Vagina (tissue), 2 donors: Measurements from ENCODE around the gene SLC25A24. TPM values are rescaled to one million over a fixed set of nuclear protein-coding genes. Genes with fewer than 3 reads are reported as not detected.
A peak's percentile ranks its signal among the peaks of the same experiment; 100 is the strongest.

Source experiments
- DNase-seq, 2 donors: peaks; one replicate each; pipeline ENCODE4 v3.0.0-alpha.2; 2017; ENCODE audit errors: extremely low spot score in 2 of 2
- H3K27ac ChIP-seq: fragments of 200-600 bp; sonication (generic); one replicate; pipeline ENCODE4 v1.5.1; 2019
- H3K27me3 ChIP-seq: fragments of 200-600 bp; sonication (generic); one replicate; pipeline ENCODE4 v1.5.1; 2019
- H3K36me3 ChIP-seq, 2 donors: fragments of 200-600 bp; sonication (generic); one replicate each; pipeline ENCODE4 v1.5.1; 2017 to 2019
- H3K4me1 ChIP-seq: fragments of 200-600 bp; sonication (generic); one replicate; pipeline ENCODE4 v1.5.1; 2019
- H3K4me3 ChIP-seq, 2 donors: fragments of 200-600 bp; sonication (generic); 1 replicate in 1 of 2; 2 replicates in 1 of 2; pipeline ENCODE4 v1.5.1; 2016 to 2019
- H3K9me3 ChIP-seq: fragments of 200-600 bp; sonication (generic); one replicate; pipeline ENCODE4 v1.5.1; 2019
- POLR2A ChIP-seq, 2 donors: fragments of 450-650 bp; IDR thresholded peaks; one replicate each; pipeline ENCODE4 v1.6.1; 2017; ENCODE audit warnings: antibody characterized with exemption in 2 of 2, mild to moderate bottlenecking in 2 of 2, moderate library complexity in 2 of 2
- POLR2AphosphoS5 ChIP-seq, 2 donors: sonication (generic); formaldehyde crosslinking; IDR thresholded peaks; one replicate each; pipeline ENCODE4 v1.9.0; 2017; ENCODE audit warnings: antibody characterized with exemption in 2 of 2, mild to moderate bottlenecking in 2 of 2, low read depth in 1 of 2; ENCODE audit not compliant: insufficient read depth in 1 of 2
- intact Hi-C: fragments of 100-400 bp; cut with DNase I; formaldehyde crosslinking; loops from one replicate; pipeline ENCODE4 v1.15.1; 2023
- total RNA-seq: library from RNA; depleted of rRNA; stranded (reverse); fragments of >200 nt; gene quantifications from one replicate; pipeline ENCODE4 v1.2.3, GENCODE V29; 2016
- TF ChIP-seq, protein P1 (sequence below), 3 experiments: fragments of 450-650 bp in 2 of 3; fragments of 200-600 bp in 1 of 3; sonication (generic) in 1 of 3; IDR thresholded peaks; one replicate each; pipeline ENCODE4 v1.5.1; 2017 to 2019; ENCODE audit warnings: antibody characterized with exemption in 3 of 3, mild to moderate bottlenecking in 2 of 3, moderate library complexity in 2 of 3

SLC25A24 gene
- total RNA-seq, 1 donor from 2014 or later: 30.7 TPM

DNA sequence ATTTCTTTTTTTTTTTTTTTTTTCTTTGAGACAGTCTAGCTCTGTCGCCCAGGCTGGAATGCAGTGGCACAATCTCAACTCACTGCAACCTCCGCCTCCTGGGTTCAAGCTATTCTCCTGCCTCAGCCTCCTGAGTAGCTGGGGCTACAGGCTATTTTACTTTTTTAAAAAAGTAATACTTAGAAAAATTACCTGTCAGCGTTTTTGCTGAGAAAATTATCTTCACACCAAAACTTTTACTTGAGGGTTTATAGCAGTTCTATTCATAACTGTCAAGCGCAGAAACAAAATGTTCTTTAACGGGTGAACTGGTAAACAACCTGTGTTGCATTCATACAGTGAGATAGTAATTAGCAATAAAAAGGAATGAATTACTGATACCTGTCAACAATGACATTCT lies 1.5 kb upstream of the SLC25A24 start:
- no peak for DNase-seq
- no peak overlapping the region for H3K27ac ChIP-seq
- intact Hi-C loops: no loop called here
- TF ChIP-seq POLR2A (IDR thresholded peaks at IDR 0.05) (no peak), POLR2AphosphoS5 (IDR thresholded peaks at IDR 0.05; ENCODE audit: insufficient read depth in 1 of 2, low read depth in 1 of 2) (no peak)
- TF ChIP-seq, protein P1, sequence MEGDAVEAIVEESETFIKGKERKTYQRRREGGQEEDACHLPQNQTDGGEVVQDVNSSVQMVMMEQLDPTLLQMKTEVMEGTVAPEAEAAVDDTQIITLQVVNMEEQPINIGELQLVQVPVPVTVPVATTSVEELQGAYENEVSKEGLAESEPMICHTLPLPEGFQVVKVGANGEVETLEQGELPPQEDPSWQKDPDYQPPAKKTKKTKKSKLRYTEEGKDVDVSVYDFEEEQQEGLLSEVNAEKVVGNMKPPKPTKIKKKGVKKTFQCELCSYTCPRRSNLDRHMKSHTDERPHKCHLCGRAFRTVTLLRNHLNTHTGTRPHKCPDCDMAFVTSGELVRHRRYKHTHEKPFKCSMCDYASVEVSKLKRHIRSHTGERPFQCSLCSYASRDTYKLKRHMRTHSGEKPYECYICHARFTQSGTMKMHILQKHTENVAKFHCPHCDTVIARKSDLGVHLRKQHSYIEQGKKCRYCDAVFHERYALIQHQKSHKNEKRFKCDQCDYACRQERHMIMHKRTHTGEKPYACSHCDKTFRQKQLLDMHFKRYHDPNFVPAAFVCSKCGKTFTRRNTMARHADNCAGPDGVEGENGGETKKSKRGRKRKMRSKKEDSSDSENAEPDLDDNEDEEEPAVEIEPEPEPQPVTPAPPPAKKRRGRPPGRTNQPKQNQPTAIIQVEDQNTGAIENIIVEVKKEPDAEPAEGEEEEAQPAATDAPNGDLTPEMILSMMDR (IDR thresholded peaks at IDR 0.05): no peak
- no peaks in the 10 kb centered on the region for H3K36me3 ChIP-seq
- no peaks in the 10 kb centered on the region for H3K9me3 ChIP-seq
- H3K4me1 ChIP-seq: peaks cover 19% of the 10 kb centered on the region
- no peak overlapping the region for H3K4me3 ChIP-seq
- no peaks in the 10 kb centered on the region for H3K27me3 ChIP-seq

DNA sequence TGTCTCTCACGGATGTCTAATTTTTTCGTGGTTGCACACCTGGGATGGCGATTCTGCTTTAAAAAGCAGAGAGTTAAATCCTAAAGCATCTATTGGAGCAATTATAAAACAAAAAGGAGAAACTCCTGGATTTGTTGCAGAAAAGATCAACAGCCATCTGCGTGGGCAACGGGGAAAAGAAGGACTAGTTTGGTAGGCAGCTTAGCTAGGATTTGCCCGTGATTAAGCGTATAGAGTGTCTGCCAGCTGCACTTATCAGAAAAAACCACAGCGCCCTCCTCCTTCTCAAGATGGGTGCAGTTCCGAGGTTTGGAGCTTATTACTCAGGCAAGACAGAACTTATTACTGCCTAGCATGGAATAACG lies 526 bp upstream of the SLC25A24 start:
- DNase-seq: no peak
- peaks cover 0 to 1% of the 10 kb centered on the region in 2 donors for H3K36me3 ChIP-seq

DNA sequence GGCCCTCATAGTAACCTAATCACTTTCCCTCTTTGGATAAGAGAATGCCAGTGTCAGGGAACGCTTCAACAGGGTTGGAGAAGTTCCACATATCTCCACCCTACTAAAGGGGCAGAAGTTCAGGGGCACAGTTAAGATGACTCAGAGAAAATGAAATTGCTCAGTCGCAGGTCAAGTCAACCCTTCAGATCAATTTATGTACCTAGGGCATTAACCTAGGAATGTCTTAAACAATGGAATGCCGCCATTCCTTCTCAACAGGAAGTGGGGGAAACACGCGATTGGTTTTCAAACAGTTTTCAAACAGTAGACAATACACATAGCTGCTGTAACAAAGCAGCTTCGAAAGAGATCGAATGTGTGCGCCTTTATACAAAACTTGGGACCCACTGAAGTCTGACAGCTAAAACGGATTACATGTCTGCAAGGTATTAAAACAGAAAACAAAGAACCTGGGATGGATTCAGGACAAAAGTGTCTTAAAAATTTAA lies 897 bp downstream of the SLC25A24 start:
- no peaks in the 10 kb centered on the region for H3K27me3 ChIP-seq
- TF ChIP-seq, protein P1 (IDR thresholded peaks at IDR 0.05): no peak
- no peak for TF ChIP-seq POLR2A (IDR thresholded peaks at IDR 0.05)
- TF ChIP-seq POLR2AphosphoS5 (IDR thresholded peaks at IDR 0.05; ENCODE audit: insufficient read depth in 1 of 2, low read depth in 1 of 2): no peak
- no peak for DNase-seq
- peak overlapping the region; percentile 97 for H3K27ac ChIP-seq
- peaks cover 0 to 16% of the 10 kb centered on the region in 2 donors for H3K36me3 ChIP-seq
- peaks cover 19% of the 10 kb centered on the region for H3K4me1 ChIP-seq
- H3K4me3 ChIP-seq: peak overlapping the region; percentile 84 to 93
- intact Hi-C loops: no loop called here
- H3K9me3 ChIP-seq: no peaks in the 10 kb centered on the region

More for the DNA sequence above, 526 bp upstream of the SLC25A24 start:
- H3K27me3 ChIP-seq: no peaks in the 10 kb centered on the region
- peaks cover 19% of the 10 kb centered on the region for H3K4me1 ChIP-seq
- H3K27ac ChIP-seq: peak overlapping the region; percentile 97
- intact Hi-C loops: no loop called here
- TF ChIP-seq, protein P1 (IDR thresholded peaks at IDR 0.05): no peak
- TF ChIP-seq POLR2A (IDR thresholded peaks at IDR 0.05) (no peak), POLR2AphosphoS5 (IDR thresholded peaks at IDR 0.05; ENCODE audit: insufficient read depth in 1 of 2, low read depth in 1 of 2) (no peak)
- peak overlapping the region; percentile 84 to 93 for H3K4me3 ChIP-seq
- no peaks in the 10 kb centered on the region for H3K9me3 ChIP-seq

DNA sequence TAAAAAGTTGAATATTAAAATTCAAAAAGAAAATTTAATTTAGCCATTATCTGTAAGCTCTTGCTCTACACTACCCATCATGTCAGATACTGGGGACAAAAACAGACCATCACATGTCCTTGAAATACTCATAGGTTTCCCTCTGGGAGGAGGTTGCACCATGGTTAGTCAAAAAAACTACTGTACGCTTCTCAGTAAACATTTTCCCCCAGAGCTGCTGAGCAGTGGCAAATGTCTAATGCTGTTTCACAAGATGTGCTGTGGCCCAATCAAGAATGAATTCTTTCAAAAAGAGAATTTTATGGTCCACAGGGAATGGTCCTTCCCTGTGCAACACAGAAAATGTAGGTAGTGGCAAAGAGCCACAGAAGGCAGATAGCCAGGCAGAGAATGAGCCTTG lies 6.1 kb downstream of the SLC25A24 start:
- TF ChIP-seq POLR2AphosphoS5 (IDR thresholded peaks at IDR 0.05; ENCODE audit: insufficient read depth in 1 of 2, low read depth in 1 of 2) (no peak), POLR2A (IDR thresholded peaks at IDR 0.05) (no peak)
- TF ChIP-seq, protein P1 (IDR thresholded peaks at IDR 0.05): no peak
- H3K27ac ChIP-seq: no peak overlapping the region

DNA sequence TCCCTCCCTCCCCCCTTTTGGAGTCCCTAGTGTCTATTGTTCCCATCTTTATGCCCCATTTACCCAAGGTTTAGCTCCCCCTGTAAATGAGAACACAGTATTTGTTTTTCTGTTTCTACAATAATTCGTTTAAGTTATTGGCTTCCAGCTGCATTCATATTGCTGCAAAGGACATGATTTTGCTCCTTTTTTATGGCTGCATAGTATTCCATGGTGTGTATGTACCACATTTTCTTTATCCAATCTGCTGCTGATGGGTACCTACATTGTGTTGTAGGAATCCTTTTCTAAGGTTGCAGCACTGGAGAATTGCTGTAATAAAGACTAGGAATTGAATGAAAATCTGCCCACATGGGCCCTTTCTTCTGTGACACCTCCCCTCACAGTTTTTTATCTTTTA lies 6.8 kb downstream of the SLC25A24 start:
- Histone ChIP-seq H3K27ac (no peak overlapping the region), H3K4me3 (no peak overlapping the region), H3K36me3 (peaks cover 0 to 16% of the 10 kb centered on the region in 2 donors), H3K9me3 (no peaks in the 10 kb centered on the region), H3K27me3 (no peaks in the 10 kb centered on the region), H3K4me1 (peaks cover 12% of the 10 kb centered on the region)
- TF ChIP-seq POLR2AphosphoS5 (IDR thresholded peaks at IDR 0.05; ENCODE audit: insufficient read depth in 1 of 2, low read depth in 1 of 2) (no peak), POLR2A (IDR thresholded peaks at IDR 0.05) (no peak)
- TF ChIP-seq, protein P1 (IDR thresholded peaks at IDR 0.05): no peak
- intact Hi-C loops: no loop called here
- DNase-seq: no peak

More for the DNA sequence above, 6.1 kb downstream of the SLC25A24 start:
- H3K36me3 ChIP-seq: peaks cover 0 to 16% of the 10 kb centered on the region in 2 donors
- no peaks in the 10 kb centered on the region for H3K27me3 ChIP-seq
- DNase-seq: no peak
- peaks cover 19% of the 10 kb centered on the region for H3K4me1 ChIP-seq
- intact Hi-C loops: no loop called here
- no peaks in the 10 kb centered on the region for H3K9me3 ChIP-seq
- no peak overlapping the region for H3K4me3 ChIP-seq
